KOPT-K1 (cell line): ENCODE measurements around the gene TBC1D16.

Experiments
- H3K27ac ChIP-seq: fragments of 200-600 bp; sonication (generic); 2 replicates; pipeline ENCODE4 v1.5.1; 2016; ENCODE audit warnings: antibody characterized with exemption, mild to moderate bottlenecking, low read depth, low read length; ENCODE audit not compliant: poor library complexity, severe bottlenecking
- H3K36me3 ChIP-seq: fragments of 200-600 bp; sonication (generic); 2 replicates; pipeline ENCODE4 v1.5.1; 2017; ENCODE audit warnings: antibody characterized with exemption, mild to moderate bottlenecking, low read length, moderate library complexity; ENCODE audit not compliant: insufficient read depth
- H3K9me3 ChIP-seq: fragments of 200-600 bp; sonication (generic); 2 replicates; pipeline ENCODE4 v1.5.1; 2017; ENCODE audit warnings: antibody characterized with exemption, low read length, mild to moderate bottlenecking; ENCODE audit not compliant: insufficient read depth, poor library complexity, severe bottlenecking

The TBC1D16 gene

GRCh38 chr17:80023481-80024205, 12.0 kb downstream of the TBC1D16 start:
- no peaks in the 10 kb centered on the region for H3K9me3 ChIP-seq
- no peaks in the 10 kb centered on the region for H3K36me3 ChIP-seq
- no peak overlapping the region for H3K27ac ChIP-seq

DNA sequence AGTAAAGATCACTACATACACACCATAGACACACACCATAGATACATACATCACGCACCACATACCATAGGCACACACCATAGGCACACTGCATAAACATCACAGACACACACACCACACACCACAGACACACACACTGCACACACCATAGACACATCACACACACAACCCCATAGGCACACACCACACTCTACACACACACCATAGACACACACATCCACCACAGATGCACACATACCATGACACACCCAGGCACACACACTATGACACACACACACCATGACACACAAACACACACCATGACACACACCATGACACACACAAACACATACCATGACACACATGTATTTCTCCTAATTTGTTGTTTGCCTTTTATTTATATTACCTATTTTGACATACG, 14.1 kb downstream of the TBC1D16 start:
- H3K9me3 ChIP-seq, result no peaks in the 10 kb centered on the region
- H3K27ac ChIP-seq, result no peak overlapping the region
- H3K36me3 ChIP-seq, result no peaks in the 10 kb centered on the region

DNA sequence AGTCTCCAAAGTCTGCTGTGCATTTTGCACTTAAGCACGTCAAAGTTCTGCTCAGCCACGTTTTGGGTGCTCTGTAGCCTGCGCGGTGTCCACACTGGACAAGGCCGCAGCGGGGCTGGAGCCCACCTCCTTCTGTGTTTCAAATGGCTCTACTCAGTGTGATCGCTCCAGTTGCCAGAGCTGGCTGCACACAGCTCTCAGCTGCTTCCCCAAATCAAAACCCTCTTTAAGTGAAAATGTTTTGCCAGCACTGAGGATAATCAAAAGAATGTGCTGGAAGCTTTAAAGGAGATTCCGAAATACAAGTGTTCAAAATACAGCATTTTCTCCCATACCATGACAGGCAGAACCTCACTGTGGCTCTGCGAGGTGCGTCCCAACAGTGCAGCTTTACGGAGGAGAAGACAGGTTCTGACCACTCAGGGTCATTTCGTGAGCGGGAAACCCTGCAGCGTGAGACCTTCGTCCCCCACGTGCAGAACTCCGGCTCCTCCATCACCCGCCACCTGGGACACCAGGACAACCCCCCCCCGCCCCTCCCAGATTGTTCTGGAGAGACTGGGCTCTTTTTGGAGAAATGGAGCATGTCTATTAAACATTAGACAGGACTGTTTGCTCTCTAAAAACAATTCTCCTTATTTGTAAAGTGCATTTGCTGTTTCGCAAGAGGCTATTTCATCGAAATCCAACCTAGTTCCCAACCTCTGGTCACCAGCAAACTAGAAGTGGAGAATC, 16.6 kb downstream of the TBC1D16 start:
- Histone ChIP-seq H3K36me3 (no peaks in the 10 kb centered on the region), H3K27ac (no peak overlapping the region), H3K9me3 (peaks cover 6% of the 10 kb centered on the region)

DNA sequence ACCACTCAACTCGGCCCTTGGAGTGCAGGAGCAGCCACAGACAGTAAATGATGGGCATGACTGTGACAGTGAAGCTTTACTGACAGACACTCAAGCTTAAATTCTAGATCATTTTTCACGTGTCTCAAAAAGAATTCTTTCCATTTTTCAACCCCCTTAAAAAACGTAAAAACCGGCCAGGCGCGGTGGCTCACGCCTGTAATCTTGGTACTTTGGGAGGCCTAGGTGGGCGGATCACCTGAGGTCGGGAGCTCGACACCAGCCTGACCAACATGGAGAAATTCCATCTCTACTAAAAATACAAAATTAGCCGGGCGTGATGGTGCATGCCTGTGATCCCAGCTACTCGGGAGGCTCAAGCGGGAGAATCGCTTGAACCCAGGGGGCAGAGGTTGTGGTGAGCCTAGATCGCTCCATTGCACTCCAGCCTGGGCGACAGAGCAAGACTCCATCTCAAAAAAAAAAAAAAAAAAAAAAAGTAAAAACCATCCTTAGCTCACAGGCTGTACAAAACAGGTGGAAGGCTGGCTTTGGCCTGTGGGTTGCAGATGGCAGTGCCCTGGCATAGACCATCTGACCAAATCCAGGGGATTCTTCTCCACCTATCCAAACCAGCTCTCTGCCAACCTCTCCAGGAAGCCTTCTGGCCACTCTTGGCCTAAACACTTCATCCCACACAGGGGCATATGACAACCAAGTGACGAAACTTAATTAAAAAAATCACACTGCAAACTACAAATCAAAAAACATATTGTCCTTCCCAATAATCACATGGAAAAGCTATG, 18.3 kb downstream of the TBC1D16 start:
- no peak overlapping the region for H3K27ac ChIP-seq
- H3K9me3 ChIP-seq, result peaks cover 14% of the 10 kb centered on the region
- no peaks in the 10 kb centered on the region for H3K36me3 ChIP-seq

DNA sequence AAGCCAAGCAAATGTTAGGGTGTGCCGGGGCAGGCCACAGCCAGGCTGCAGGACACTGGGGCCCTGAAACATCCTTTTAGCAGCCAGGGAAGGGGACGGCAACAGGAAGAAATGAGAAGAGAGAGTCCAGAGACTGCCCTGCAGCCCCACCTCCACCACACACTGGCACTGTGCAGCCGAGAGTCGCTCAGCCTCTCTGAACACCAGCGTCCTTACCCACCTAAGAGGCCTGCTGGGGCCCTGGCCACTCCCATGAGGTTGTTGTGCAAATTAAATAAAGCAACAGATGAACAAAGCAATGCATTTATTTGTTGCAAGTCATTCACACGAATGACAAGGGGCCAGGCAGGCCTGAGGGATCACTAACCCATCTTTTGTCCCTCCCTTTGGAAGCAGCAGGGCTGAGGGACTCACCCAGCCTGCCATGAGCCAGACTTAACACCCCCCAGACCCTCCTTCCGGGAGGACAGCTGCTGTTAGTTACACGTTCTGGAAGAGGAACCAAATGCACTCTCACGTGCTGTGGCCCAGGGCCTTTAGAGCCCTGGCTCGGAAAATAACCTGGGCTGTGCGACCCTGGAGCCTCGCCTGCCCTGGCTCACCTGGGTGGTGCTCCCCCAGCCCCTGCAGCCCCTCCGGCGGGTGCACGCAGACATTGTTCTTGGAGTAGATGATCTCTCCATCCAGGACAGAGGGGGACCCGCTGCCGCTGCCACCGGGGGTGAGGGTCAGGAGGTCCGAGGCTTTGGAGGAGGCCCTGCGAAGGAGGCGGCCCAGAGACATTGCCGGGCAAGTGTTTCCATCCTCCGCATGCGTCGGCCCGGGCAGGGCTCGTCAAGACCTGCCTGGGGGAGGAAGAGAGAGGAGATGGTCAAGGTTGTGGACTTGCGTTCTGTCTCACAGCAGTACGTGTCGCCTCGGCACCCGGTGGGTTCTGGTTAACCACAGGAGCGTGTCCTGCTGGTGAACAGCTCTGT, 22.6 kb downstream of the TBC1D16 start:
- H3K27ac ChIP-seq, result no peak overlapping the region
- peaks cover 14% of the 10 kb centered on the region for H3K9me3 ChIP-seq
- no peaks in the 10 kb centered on the region for H3K36me3 ChIP-seq

DNA sequence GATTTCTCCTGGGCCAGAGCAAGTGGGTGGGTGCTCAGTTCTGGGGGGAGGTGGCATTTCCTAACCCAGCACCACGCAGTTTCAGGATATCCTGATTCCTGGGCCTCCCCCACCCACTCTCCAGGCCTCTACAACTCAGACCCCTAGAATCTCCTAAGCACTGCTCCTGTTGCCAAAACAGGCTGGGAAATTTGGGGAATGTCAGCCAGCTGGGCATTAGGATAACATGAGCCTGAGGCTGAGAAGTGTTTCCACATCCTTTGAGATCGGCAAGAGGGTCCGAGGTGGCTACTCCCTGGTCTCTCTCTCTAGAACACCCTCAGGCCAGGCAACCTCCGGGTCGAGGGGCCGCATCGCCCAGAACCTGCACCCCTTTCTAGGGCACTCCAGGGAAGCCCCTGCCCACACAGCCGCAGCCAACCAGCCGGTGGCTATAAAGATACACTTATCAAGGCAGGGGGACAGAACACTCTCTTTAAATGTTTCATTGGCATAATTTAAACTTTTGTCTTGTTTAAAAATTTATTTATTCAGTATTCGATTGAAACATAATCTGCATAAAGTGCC, 23.6 kb downstream of the TBC1D16 start:
- Histone ChIP-seq H3K36me3 (no peaks in the 10 kb centered on the region), H3K27ac (no peak overlapping the region), H3K9me3 (peaks cover 14% of the 10 kb centered on the region)

DNA sequence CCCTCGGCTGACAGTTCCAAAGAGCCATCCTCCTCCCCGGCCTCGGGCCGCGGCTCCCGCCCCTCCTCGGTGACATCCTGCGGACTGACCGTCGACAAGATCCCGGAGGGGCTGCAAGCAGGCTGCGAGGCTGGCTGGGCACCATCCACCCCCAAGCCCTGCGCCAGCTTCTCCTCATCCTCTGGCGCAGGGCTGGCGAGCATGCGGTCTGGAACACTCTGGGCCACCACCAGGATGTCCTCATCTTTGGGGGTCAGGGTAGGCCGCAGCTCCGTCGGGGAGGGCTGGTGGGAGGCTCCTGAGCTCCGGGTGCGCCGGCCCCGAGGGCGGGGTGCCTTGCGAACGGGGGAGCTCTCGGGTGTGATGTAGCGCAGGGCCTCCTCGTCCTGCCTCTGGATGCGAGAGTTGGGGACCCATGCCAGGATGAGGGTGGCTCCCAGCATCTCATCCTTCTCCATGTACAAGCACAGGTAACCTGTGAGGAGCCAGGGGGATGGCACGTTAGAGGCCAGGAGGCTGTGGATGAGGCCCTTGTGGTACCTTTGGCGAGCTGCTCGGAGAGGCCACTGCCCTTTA, 25.3 kb downstream of the TBC1D16 start:
- H3K27ac ChIP-seq, result no peak overlapping the region
- no peaks in the 10 kb centered on the region for H3K36me3 ChIP-seq
- peaks cover 14% of the 10 kb centered on the region for H3K9me3 ChIP-seq

DNA sequence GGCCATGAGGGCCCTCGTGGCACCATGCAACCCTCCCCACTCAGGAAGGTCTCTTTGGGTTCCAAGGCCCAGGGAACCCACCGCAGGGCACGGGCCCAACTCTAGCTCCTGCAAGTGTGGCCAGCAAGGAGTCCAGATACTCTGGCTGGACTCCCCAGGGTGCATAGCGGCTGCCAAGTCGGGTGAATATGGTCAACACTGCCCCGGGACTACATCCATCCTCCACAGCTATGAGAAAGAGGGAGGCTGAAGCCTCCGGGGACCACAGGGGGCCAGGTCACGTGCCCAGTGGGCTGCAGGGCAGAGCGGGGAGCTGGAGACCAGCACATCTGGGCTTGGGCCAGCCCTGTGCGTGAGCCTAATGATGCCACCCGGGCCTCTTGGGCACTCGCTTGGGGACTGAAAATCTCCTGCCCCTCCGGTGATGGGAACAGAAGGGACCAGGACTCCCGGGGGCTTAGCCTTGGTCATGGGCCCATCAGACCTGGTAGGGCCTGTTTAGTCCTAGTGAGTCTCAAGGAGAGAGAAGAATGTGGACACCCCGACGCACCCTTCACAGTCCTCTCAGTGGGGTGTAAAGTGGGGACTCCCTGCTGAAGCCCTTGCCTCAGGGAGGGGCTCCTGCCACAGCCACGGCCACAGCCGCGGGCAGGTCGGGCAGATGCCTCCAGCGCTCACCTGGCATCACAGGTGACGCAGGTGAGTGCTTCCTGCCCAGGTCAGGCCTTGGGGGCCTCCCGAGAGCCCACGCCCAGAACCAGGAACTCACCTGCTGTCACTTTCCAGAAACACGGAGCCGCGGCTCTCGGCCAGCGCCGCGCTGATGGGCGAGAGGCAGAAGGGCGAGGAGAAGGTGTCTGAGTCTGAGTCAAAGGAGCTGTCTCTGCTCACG, 26.0 kb downstream of the TBC1D16 start:
- H3K36me3 ChIP-seq, result no peaks in the 10 kb centered on the region
- H3K27ac ChIP-seq, result no peak overlapping the region
- peaks cover 13% of the 10 kb centered on the region for H3K9me3 ChIP-seq

GRCh38 chr17:80008848-80009247, 26.8 kb downstream of the TBC1D16 start:
- peaks cover 5% of the 10 kb centered on the region for H3K9me3 ChIP-seq
- no peak overlapping the region for H3K27ac ChIP-seq
- no peaks in the 10 kb centered on the region for H3K36me3 ChIP-seq

DNA sequence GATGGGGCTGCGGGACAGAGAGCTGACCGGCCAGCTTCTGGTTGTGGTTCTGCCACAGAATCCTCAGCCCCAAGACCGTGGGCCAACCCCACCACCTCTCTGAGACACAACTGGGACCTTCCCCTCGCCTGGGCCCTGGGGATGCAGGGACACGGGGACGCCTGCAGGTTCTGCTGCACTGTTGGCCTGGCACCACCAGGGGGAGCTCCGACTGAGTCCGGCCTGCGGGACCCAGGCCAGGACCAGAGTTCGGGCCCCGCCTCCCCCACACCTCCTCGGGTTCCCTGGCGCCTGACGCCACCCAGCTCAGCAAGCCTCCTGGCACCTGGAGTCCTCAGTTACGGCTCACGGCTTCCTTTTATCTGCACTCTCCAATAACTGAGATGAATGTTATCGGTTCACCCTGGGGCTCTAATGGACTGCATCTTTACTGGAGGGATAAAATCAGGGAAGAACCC, 27.3 kb downstream of the TBC1D16 start:
- Histone ChIP-seq H3K9me3 (peaks cover under 1% of the 10 kb centered on the region), H3K27ac (no peak overlapping the region), H3K36me3 (no peaks in the 10 kb centered on the region)

DNA sequence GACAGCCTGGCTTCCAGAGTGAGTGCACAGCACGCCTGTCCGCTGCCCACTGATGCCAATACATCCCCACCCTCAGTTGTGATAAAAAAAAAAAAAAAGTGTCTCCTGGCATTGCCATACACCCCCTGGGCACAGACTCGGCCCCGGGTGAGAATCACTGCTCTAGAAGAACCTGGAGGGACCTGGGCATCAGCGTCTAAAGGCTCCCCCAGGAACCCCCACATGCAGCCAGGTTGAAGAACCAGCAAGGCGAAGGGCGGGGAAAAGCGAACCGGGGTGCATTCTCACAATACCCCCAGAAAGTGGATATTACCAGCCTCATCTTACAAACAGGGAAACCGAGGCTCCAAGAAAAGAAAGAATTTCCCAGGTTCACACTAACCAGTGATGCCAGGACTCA, 27.7 kb downstream of the TBC1D16 start:
- no peak overlapping the region for H3K27ac ChIP-seq
- no peaks in the 10 kb centered on the region for H3K9me3 ChIP-seq
- no peaks in the 10 kb centered on the region for H3K36me3 ChIP-seq

- Histone ChIP-seq H3K9me3 (no peaks in the 10 kb centered on the region), H3K27ac (no peak overlapping the region), H3K36me3 (no peaks in the 10 kb centered on the region)
These were observed 28.6 kb downstream of the TBC1D16 start for GRCh38 chr17:80006811-80007752.
